ENCODE measurements around the gene OSBP2.

Gene OSBP2

GRCh38 chr22:30887861-30888260, 193.2 kb downstream of the OSBP2 start:
- no peak for DNase-seq (ENCODE audit: low read depth, low spot score)
- in situ Hi-C loops (cut with HindIII; ENCODE audit: low sequenced_read_pairs): no loop called here
- no peak overlapping the region for H3K4me3 ChIP-seq (ENCODE audit: low read depth, low read length)
- no peak for TF ChIP-seq CTCF (IDR thresholded peaks at IDR 0.05; ENCODE audit: low read depth, low read length)

DNA sequence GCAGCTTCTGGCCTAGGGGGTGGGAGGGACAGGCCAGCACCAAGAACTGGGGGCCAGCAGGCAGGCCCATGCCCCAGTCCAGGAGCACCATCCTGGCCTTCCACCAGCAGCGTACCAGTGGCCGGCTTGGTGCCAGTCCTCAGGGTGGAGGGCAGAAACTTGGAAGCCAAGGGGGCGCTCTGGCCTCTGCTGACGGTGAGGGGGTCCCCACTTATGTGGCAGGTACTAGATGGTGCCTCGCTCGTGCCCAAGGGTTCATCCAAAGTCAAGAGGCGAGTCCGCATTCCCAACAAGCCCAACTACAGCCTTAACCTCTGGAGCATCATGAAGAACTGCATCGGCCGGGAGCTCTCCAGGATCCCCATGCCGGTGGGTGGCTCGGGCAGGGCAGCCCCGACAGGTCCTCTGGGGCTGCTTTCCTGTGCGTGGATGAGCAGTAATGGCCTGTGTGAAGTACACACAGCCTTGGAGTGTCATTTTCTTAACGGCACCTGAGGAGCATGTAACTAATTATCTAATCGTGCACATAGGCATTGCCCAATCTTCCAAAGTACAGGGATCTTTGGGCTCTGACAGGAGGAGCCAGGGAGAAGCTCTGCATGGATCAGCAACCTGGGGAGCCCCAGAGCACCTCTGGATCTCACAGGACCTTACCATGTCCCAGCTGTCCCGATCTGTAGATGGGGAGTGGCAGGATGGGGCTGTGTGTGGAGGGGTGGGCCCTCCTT, 194.8 kb downstream of the OSBP2 start:
- no peak for TF ChIP-seq CTCF (IDR thresholded peaks at IDR 0.05; ENCODE audit: low read depth, low read length)
- in situ Hi-C loops (cut with HindIII; ENCODE audit: low sequenced_read_pairs): no loop called here
- no peak overlapping the region for H3K4me3 ChIP-seq (ENCODE audit: low read depth, low read length)
- DNase-seq (ENCODE audit: low read depth, low spot score): no peak

DNA sequence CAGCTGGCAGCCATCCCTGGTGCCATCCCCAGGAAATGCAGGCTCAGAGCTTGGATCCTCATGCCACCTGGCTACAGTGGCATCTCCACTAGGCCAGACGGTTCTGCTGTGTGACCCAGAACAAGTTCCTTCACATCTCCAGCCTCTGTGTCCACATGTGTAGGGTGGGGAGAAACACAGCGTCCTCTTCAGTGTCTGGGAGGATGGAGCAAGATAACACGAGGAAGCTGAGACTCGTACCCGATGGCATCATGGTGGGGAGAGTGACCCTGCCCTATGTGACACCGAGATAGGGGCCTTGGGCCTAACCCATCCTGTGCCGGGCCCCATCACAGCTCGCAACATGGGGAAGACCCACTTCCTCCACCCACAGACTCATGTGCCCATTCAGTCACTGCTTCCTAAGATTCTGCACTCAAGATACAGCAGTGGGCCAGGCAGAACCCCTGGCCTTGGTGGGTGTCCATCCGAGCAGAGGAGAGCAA, 195.4 kb downstream of the OSBP2 start:
- no peak for TF ChIP-seq CTCF (IDR thresholded peaks at IDR 0.05; ENCODE audit: low read depth, low read length)
- no peak for DNase-seq (ENCODE audit: low read depth, low spot score)
- no peak overlapping the region for H3K4me3 ChIP-seq (ENCODE audit: low read depth, low read length)
- in situ Hi-C loops (cut with HindIII; ENCODE audit: low sequenced_read_pairs): no loop called here

DNA sequence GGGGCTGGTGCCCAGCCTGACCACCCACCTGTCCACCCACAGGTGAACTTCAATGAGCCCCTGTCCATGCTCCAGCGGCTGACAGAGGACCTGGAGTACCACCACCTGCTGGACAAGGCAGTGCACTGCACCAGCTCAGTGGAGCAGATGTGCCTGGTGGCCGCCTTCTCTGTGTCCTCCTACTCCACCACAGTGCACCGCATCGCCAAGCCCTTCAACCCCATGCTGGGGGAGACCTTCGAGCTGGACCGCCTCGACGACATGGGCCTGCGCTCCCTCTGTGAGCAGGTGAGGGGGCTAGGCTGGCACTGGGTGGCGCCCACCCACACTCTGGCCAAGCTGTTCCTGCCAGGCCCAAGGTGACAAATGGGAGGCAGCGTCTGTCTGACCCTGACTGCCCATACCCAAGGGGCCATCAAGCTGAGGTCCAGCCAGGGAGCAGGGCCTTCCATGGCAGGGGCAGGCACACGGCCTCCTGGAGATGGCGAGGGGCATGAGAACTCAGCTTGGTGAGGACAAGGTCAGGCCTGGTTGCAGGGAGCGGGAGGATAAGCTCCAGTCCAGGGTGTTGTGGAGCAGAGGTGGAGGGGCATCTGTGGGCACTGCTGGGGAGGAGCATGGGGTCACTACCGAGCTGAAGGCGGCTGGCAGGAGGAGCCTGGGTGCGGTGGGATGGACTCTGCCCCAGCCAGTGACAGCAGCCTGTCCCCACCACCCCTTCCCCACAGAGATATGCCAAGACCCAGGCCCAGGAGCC, 196.2 kb downstream of the OSBP2 start:
- DNase-seq (ENCODE audit: low read depth, low spot score): peak; percentile 17
- no peak overlapping the region for H3K4me3 ChIP-seq (ENCODE audit: low read depth, low read length)
- peak; percentile 86 for TF ChIP-seq CTCF (IDR thresholded peaks at IDR 0.05; ENCODE audit: low read depth, low read length)
- in situ Hi-C loops (cut with HindIII; ENCODE audit: low sequenced_read_pairs): no loop called here

DNA sequence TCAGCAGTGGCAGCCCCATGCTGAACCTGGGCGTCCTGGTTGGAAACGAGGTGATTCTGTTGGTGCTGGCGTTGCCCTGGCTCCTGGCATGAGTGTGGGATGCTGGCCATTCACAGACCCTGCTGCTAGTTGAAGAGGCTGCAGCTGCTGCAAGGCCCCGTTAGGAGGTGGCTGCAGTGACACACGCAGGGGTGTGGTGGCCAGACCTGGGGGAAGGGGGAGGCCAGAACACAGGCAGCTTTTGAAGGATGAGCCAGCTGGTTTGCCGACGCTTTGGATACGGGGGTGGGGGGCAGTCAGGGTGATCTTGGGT, 196.7 kb downstream of the OSBP2 start:
- no peak for TF ChIP-seq CTCF (IDR thresholded peaks at IDR 0.05; ENCODE audit: low read depth, low read length)
- in situ Hi-C loops (cut with HindIII; ENCODE audit: low sequenced_read_pairs): no loop called here
- H3K4me3 ChIP-seq (ENCODE audit: low read depth, low read length): no peak overlapping the region
- no peak for DNase-seq (ENCODE audit: low read depth, low spot score)

GRCh38 chr22:30891781-30892180, 197.1 kb downstream of the OSBP2 start:
- in situ Hi-C loops (cut with HindIII; ENCODE audit: low sequenced_read_pairs): no loop called here
- no peak for TF ChIP-seq CTCF (IDR thresholded peaks at IDR 0.05; ENCODE audit: low read depth, low read length)
- H3K4me3 ChIP-seq (ENCODE audit: low read depth, low read length): no peak overlapping the region
- no peak for DNase-seq (ENCODE audit: low read depth, low spot score)
